ENCODE measurements around the gene RBM39. TPM values are rescaled to one million over a fixed set of nuclear protein-coding genes. Genes with fewer than 3 reads are reported as not detected.
A peak's percentile ranks its signal among the peaks of the same experiment; 100 is the strongest.

Gene RBM39
- total and polyA plus RNA-seq, 2 of the 13 experiments (the other 11 are each of a cell fraction or from before 2014, with no cell fraction given): 788 to 920 TPM

DNA sequence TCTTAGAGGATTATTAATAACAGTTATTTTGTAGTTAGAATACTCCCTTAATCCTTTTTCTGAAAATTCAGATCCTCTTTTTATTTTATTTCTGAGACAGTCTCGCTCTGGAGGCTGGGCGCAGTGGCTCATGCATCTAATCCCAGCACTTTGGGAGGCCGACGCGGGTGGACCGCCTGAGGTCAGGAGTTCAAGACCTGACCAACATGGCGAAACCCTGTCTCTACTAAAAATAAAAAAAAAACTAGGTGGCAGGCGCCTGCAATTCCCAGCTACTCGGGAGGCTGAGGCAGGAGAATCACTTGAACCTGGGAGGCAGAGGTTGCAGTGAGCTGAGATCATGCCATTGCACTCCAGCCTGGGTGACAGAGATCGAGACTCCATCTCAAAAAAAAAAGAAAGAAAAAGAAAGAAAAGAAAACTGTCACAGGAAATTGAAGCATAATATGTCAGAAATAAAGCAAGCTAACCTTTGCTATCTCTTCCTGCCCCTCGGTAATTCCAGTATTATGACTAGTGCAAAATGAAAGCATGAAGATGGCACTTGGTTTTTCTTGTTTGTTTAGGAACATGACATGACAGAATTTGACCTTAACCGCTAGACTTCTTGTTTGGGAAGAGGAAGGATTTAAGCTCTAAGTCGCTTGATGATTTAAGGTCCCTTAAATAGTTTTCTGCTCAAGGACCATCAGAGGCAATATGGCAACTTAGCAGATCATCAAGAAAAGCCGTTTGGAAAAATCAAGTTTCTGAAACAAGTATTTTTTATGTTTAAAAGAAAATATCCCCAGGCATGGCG lies 1.8 kb upstream of the RBM39 start (continued):
- no peak; the same call in 1 of the 2 replicates for TF ChIP-seq E2F1 (CRISPR knock-in tag; IDR thresholded peaks at IDR 0.05)
- TF ChIP-seq SIN3A (IDR thresholded peaks at IDR 0.05; ENCODE audit: borderline replicate concordance, low read depth, low read length): no peak
- TF ChIP-seq, protein P1, sequence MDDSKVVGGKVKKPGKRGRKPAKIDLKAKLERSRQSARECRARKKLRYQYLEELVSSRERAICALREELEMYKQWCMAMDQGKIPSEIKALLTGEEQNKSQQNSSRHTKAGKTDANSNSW (CRISPR knock-in tag; IDR thresholded peaks at IDR 0.05; ENCODE audit: borderline replicate concordance): no peak
- TF ChIP-seq ZIK1 (CRISPR knock-in tag; IDR thresholded peaks at IDR 0.05; ENCODE audit: borderline replicate concordance, low read depth): no peak
- TF ChIP-seq ZNF282 (IDR thresholded peaks at IDR 0.05; ENCODE audit: partially characterized antibody): no peak
- TF ChIP-seq SNRNP70 (IDR thresholded peaks at IDR 0.05; ENCODE audit: low read depth, low read length): no peak
- TF ChIP-seq ZSCAN20 (CRISPR knock-in tag; IDR thresholded peaks at IDR 0.05; ENCODE audit: borderline replicate concordance): 0 out of 2 replicates have a peak, but pooled peaks have one; percentile 86
- TF ChIP-seq, protein P2, sequence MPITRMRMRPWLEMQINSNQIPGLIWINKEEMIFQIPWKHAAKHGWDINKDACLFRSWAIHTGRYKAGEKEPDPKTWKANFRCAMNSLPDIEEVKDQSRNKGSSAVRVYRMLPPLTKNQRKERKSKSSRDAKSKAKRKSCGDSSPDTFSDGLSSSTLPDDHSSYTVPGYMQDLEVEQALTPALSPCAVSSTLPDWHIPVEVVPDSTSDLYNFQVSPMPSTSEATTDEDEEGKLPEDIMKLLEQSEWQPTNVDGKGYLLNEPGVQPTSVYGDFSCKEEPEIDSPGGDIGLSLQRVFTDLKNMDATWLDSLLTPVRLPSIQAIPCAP (CRISPR knock-in tag; IDR thresholded peaks at IDR 0.05; ENCODE audit: low read depth): no peak
- TF ChIP-seq MBD4 (IDR thresholded peaks at IDR 0.05; ENCODE audit: borderline replicate concordance, low read length): no peak
- TF ChIP-seq, protein P3, sequence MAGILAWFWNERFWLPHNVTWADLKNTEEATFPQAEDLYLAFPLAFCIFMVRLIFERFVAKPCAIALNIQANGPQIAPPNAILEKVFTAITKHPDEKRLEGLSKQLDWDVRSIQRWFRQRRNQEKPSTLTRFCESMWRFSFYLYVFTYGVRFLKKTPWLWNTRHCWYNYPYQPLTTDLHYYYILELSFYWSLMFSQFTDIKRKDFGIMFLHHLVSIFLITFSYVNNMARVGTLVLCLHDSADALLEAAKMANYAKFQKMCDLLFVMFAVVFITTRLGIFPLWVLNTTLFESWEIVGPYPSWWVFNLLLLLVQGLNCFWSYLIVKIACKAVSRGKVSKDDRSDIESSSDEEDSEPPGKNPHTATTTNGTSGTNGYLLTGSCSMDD (CRISPR knock-in tag; IDR thresholded peaks at IDR 0.05): no peak
- peak; percentile 74; the same call in 1 of the 2 replicates for TF ChIP-seq ZNF878 (CRISPR knock-in tag; IDR thresholded peaks at IDR 0.05)
- TF ChIP-seq, protein P4, sequence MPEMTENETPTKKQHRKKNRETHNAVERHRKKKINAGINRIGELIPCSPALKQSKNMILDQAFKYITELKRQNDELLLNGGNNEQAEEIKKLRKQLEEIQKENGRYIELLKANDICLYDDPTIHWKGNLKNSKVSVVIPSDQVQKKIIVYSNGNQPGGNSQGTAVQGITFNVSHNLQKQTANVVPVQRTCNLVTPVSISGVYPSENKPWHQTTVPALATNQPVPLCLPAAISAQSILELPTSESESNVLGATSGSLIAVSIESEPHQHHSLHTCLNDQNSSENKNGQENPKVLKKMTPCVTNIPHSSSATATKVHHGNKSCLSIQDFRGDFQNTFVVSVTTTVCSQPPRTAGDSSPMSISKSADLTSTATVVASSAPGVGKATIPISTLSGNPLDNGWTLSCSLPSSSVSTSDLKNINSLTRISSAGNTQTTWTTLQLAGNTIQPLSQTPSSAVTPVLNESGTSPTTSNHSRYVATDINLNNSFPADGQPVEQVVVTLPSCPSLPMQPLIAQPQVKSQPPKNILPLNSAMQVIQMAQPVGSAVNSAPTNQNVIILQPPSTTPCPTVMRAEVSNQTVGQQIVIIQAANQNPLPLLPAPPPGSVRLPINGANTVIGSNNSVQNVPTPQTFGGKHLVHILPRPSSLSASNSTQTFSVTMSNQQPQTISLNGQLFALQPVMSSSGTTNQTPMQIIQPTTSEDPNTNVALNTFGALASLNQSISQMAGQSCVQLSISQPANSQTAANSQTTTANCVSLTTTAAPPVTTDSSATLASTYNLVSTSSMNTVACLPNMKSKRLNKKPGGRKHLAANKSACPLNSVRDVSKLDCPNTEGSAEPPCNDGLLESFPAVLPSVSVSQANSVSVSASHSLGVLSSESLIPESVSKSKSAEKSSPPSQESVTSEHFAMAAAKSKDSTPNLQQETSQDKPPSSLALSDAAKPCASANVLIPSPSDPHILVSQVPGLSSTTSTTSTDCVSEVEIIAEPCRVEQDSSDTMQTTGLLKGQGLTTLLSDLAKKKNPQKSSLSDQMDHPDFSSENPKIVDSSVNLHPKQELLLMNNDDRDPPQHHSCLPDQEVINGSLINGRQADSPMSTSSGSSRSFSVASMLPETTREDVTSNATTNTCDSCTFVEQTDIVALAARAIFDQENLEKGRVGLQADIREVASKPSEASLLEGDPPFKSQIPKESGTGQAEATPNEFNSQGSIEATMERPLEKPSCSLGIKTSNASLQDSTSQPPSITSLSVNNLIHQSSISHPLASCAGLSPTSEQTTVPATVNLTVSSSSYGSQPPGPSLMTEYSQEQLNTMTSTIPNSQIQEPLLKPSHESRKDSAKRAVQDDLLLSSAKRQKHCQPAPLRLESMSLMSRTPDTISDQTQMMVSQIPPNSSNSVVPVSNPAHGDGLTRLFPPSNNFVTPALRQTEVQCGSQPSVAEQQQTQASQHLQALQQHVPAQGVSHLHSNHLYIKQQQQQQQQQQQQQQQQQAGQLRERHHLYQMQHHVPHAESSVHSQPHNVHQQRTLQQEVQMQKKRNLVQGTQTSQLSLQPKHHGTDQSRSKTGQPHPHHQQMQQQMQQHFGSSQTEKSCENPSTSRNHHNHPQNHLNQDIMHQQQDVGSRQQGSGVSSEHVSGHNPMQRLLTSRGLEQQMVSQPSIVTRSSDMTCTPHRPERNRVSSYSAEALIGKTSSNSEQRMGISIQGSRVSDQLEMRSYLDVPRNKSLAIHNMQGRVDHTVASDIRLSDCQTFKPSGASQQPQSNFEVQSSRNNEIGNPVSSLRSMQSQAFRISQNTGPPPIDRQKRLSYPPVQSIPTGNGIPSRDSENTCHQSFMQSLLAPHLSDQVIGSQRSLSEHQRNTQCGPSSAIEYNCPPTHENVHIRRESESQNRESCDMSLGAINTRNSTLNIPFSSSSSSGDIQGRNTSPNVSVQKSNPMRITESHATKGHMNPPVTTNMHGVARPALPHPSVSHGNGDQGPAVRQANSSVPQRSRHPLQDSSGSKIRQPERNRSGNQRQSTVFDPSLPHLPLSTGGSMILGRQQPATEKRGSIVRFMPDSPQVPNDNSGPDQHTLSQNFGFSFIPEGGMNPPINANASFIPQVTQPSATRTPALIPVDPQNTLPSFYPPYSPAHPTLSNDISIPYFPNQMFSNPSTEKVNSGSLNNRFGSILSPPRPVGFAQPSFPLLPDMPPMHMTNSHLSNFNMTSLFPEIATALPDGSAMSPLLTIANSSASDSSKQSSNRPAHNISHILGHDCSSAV (CRISPR knock-in tag; IDR thresholded peaks at IDR 0.05; ENCODE audit: borderline replicate concordance): no peak
- TF ChIP-seq ZBTB20 (CRISPR knock-in tag; IDR thresholded peaks at IDR 0.05; ENCODE audit: borderline replicate concordance, low read depth): no peak
- no peak for TF ChIP-seq ZNF605 (CRISPR knock-in tag; IDR thresholded peaks at IDR 0.05)
- TF ChIP-seq SPEN (CRISPR knock-in tag; IDR thresholded peaks at IDR 0.05; ENCODE audit: low read depth): 0 out of 2 replicates have a peak, but pooled peaks have one; percentile 18
